HG03520 (cell line): ENCODE data around the gene SUSD3.

Experiments
- ATAC-seq: cut with Tn5 transposase; IDR thresholded peaks from one replicate; pipeline ENCODE4 v1.9.1; 2021; ENCODE audit warnings: mild to moderate bottlenecking, moderate library complexity; ENCODE audit not compliant: unreplicated experiment

SUSD3 gene

GRCh38 chr9:93051680-93052089 is 6.8 kb upstream of the SUSD3 start:
- ATAC-seq, result no peak

GRCh38 chr9:93052791-93053540 is 5.5 kb upstream of the SUSD3 start:
- no peak for ATAC-seq

- no peak for ATAC-seq
Observed at GRCh38 chr9:93053781-93054331, 4.6 kb upstream of the SUSD3 start.

- ATAC-seq, result no peak
Observed at GRCh38 chr9:93054758-93055704, 3.5 kb upstream of the SUSD3 start.

GRCh38 chr9:93057042-93057702 is 1.3 kb upstream of the SUSD3 start:
- ATAC-seq, result no peak

GRCh38 chr9:93057703-93058354 is 672 bp upstream of the SUSD3 start:
- peak; percentile 3 for ATAC-seq

- ATAC-seq, result peak; percentile 17
Observed at GRCh38 chr9:93059011-93059714, 662 bp downstream of the SUSD3 start.

GRCh38 chr9:93059715-93060578 is 1.4 kb downstream of the SUSD3 start:
- ATAC-seq, result no peak

- no peak for ATAC-seq
Observed at GRCh38 chr9:93060746-93061259, 2.3 kb downstream of the SUSD3 start.

- no peak for ATAC-seq
Observed at GRCh38 chr9:93061260-93061751, 2.8 kb downstream of the SUSD3 start.

GRCh38 chr9:93061791-93062763 is 3.6 kb downstream of the SUSD3 start:
- peak; percentile 22 for ATAC-seq

GRCh38 chr9:93064392-93065134 is 6.1 kb downstream of the SUSD3 start:
- ATAC-seq, result peak; percentile 94

GRCh38 chr9:93065135-93065720 is 6.7 kb downstream of the SUSD3 start:
- no peak for ATAC-seq

GRCh38 chr9:93066978-93067603 is 8.6 kb downstream of the SUSD3 start:
- no peak for ATAC-seq

GRCh38 chr9:93068956-93069355 is 10.5 kb downstream of the SUSD3 start:
- no peak for ATAC-seq

- no peak for ATAC-seq
Observed at GRCh38 chr9:93071464-93071863, 13.0 kb downstream of the SUSD3 start.
